K562 (cell line): ENCODE data around the gene PGGHG. TPM values are rescaled to one million over a fixed set of nuclear protein-coding genes. Genes with fewer than 3 reads are reported as not detected.

ENCODE experiments used
- CREM ChIP-seq: IDR thresholded peaks from 2 replicates; pipeline ENCODE4 v1.6.1; 2014; ENCODE audit warnings: antibody characterized with exemption, low read depth
- EP400 ChIP-seq: fragments of 450-650 bp; IDR thresholded peaks from 2 replicates; pipeline ENCODE4 v1.6.1; 2017; ENCODE audit warnings: antibody characterized with exemption, mild to moderate bottlenecking, moderate library complexity
- GATA2 ChIP-seq: sonication (generic); formaldehyde crosslinking; IDR thresholded peaks from 2 replicates; pipeline ENCODE4 v1.4.0; 2020; ENCODE audit warnings: mild to moderate bottlenecking, missing genetic modification reagents
- LCOR ChIP-seq: sonication (generic); formaldehyde crosslinking; IDR thresholded peaks from 2 replicates; pipeline ENCODE4 v1.8.0; 2022; ENCODE audit warnings: mild to moderate bottlenecking, missing genetic modification reagents
- MCM3 ChIP-seq: fragments of 450-650 bp; IDR thresholded peaks from 2 replicates; pipeline ENCODE4 v1.6.1; 2016
- MEIS2 ChIP-seq: fragments of 450-650 bp; IDR thresholded peaks from 2 replicates; pipeline ENCODE4 v1.6.1; 2014; ENCODE audit warnings: mild to moderate bottlenecking; ENCODE audit not compliant: partially characterized antibody
- NFATC3 ChIP-seq: fragments of 450-650 bp; IDR thresholded peaks from 2 replicates; pipeline ENCODE4 v1.6.1; 2017; ENCODE audit warnings: mild to moderate bottlenecking
- POLR3G ChIP-seq: IDR thresholded peaks from 2 replicates; pipeline ENCODE4 v1.6.1; 2011; ENCODE audit not compliant: insufficient read length, insufficient replicate concordance; ENCODE audit errors: extremely low read depth
- RFX1 ChIP-seq: fragments of 450-650 bp; IDR thresholded peaks from 2 replicates; pipeline ENCODE4 v1.6.1; 2016; ENCODE audit warnings: mild to moderate bottlenecking, moderate library complexity
- SMARCE1 ChIP-seq: fragments of 450-650 bp; IDR thresholded peaks from 2 replicates; pipeline ENCODE4 v1.7.1; 2016; ENCODE audit warnings: mild to moderate bottlenecking
- TOE1 ChIP-seq, 2 experiments: fragments of 450-650 bp in 1 of 2; sonication (generic) in 1 of 2; formaldehyde crosslinking in 1 of 2; IDR thresholded peaks; 2 replicates each; pipeline versions ENCODE4 v1.7.1 to v1.8.0; 2016 to 2022; ENCODE audit warnings: borderline replicate concordance in 2 of 2, mild to moderate bottlenecking in 2 of 2, antibody characterized with exemption in 1 of 2, inconsistent platforms in 1 of 2, low read depth in 1 of 2, missing genetic modification reagents in 1 of 2, moderate library complexity in 1 of 2
- ZKSCAN8 ChIP-seq: fragments of 200-800 bp; sonication (Bioruptor generic); IDR thresholded peaks from 2 replicates; pipeline ENCODE4 v1.6.1; 2016; ENCODE audit warnings: missing genetic modification characterization, missing compliant biosample characterization
- ZNF121 ChIP-seq: sonication (generic); formaldehyde crosslinking; conservative IDR thresholded peaks from 2 replicates; pipeline ENCODE4 v1.8.0; 2022; ENCODE audit warnings: missing genetic modification reagents
- ZNF384 ChIP-seq: IDR thresholded peaks from 2 replicates; pipeline ENCODE4 v1.6.1; 2012; ENCODE audit warnings: low read depth, low read length, improper control_type of control experiment
- ZNF696 ChIP-seq: fragments of 250-450 bp; sonication (Bioruptor Pico); conservative IDR thresholded peaks from 2 replicates; pipeline ENCODE4 v1.4.0; 2020; ENCODE audit warnings: mild to moderate bottlenecking, moderate library complexity
- ZSCAN29 ChIP-seq: fragments of 450-650 bp; IDR thresholded peaks from 2 replicates; pipeline ENCODE4 v1.6.1; 2017
- polyA plus RNA-seq, 8 experiments: library from polyadenylated mRNA; depleted of rRNA in 4 of 8; stranded (reverse) in 5 of 8; unstranded in 3 of 8; fragments of >200 nt; fragmentation: Nextera tagmentation in 2 of 8; fragmentation: Illumina TruSeq in 1 of 8; extraction: Ambion mirVana in 2 of 8; extraction: Trizol in 1 of 8; gene quantifications; 2 replicates each; pipeline versions ENCODE4 v1.2.1 to v1.2.3, GENCODE V29; 2011 to 2014; ENCODE audit warnings: inconsistent platforms in 1 of 8, missing spikeins in 1 of 8
- total RNA-seq, 7 experiments: library from RNA; depleted of rRNA in 6 of 7; stranded (reverse); fragments of >200 nt in 6 of 7; fragmentation: Illumina TruSeq in 2 of 7; extraction: Trizol in 2 of 7; gene quantifications; 2 replicates each; pipeline versions ENCODE4 v1.2.1 to v1.2.3, GENCODE V29; 2011 to 2021; ENCODE audit warnings: low replicate concordance in 1 of 7
- TF ChIP-seq, protein P1 (sequence below): fragments of 250-450 bp; sonication (Bioruptor Pico); IDR thresholded peaks from 2 replicates; pipeline ENCODE4 v1.5.0; 2021; ENCODE audit warnings: mild to moderate bottlenecking, moderate library complexity
- TF ChIP-seq, protein P2 (sequence below), 2 experiments: fragments of 450-650 bp; formaldehyde crosslinking in 1 of 2; IDR thresholded peaks; 2 replicates each; pipeline versions ENCODE4 v1.4.0 to v1.6.1; 2014 to 2020; ENCODE audit warnings: mild to moderate bottlenecking in 2 of 2, borderline replicate concordance in 1 of 2, low read depth in 1 of 2

PGGHG gene
- total and polyA plus RNA-seq, 9 of the 15 experiments (the other 6 are each of a cell fraction or from before 2014, with no cell fraction given), result 0.38 to 85.1 (median 18.1) TPM

DNA sequence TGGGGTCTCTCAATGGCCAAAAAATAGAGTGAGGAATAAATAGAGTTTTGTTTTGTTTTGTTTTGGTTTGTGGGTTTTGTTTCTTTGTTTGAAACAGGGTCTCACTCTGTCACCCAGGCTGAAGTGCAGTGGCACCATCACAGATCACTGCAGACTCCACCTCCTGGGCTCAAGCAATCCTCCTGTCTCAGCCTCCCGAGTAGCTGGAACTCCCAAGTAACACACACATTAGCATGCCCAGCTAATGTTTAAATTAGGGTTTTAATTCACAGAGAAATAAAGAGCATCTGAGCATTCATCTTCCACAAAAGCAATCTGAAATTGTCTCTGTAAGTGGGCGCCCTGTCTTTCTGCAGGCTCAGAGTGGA, 40.9 kb downstream of the PGGHG start (continued):
- TF ChIP-seq LCOR (CRISPR knock-in tag) (no peak), POLR3G (no peak), CREM (no peak), GATA2 (CRISPR knock-in tag) (no peak), NFATC3 (0 out of 2 replicates have a peak, but pooled peaks have one; percentile 44), MEIS2 (no peak), EP400 (no peak), ZNF384 (no peak), ZNF696 (no peak), ZSCAN29 (no peak), RFX1 (no peak), TOE1 (IDR thresholded peaks at IDR 0.05; ENCODE audit: borderline replicate concordance) (0 out of 2 replicates have a peak, but pooled peaks have one; percentile 6), TOE1 (CRISPR knock-in tag; IDR thresholded peaks at IDR 0.05; ENCODE audit: borderline replicate concordance, low read depth) (no peak), ZKSCAN8 (CRISPR knock-in tag) (no peak), SMARCE1 (no peak), ZNF121 (no peak), MCM3 (no peak)
- TF ChIP-seq, protein P1, sequence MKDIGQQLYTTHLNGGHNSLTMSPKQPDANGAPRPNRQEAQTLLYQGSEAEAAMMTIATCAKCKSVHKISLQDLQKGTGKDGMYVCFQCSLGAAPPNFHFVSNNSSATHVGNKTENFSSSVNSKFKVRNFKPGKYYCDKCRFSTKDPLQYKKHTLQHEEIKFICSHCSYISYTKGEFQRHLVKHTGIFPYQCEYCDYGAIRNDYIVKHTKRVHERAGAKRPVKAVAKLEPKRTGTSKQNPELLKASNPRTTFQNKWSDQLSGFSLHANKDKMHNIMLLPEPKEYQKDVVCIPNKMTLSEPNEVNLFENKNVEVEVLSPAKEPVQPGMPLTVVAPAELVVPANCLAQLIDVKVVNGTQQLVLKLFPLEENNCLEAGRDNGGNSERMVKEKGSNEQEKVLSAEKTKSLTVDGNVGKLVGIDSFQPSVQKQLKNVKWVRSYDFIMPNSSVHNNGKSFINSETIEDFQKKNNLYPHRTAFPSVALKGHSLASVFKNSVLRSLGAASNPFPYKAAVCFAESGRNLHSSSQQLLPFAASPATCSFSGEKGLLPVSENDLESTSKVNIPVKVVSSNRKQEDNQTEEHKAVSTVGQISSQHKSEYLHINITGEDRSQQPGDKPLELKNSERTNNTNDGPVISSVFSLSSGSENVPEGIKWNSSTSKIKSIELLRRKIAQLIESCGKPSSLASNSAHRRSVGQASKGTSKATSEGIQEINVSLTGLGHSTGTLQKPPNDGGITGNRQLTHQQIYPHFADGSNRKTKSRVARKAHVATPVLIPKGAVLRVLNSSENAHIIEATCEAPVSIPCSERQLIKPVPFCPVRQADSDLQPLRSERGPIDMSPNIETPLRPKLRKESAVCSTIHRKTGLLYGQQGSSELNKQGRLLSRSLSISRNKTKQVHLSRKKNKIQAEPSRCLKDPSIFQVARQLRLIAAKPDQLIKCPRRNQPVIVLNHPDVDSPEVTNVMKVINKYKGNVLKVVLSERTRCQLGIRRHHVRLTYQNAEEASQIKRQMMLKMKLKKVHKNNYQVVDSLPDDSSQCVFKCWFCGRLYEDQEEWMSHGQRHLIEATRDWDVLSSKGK (CRISPR knock-in tag), result no peak
- TF ChIP-seq, protein P2, sequence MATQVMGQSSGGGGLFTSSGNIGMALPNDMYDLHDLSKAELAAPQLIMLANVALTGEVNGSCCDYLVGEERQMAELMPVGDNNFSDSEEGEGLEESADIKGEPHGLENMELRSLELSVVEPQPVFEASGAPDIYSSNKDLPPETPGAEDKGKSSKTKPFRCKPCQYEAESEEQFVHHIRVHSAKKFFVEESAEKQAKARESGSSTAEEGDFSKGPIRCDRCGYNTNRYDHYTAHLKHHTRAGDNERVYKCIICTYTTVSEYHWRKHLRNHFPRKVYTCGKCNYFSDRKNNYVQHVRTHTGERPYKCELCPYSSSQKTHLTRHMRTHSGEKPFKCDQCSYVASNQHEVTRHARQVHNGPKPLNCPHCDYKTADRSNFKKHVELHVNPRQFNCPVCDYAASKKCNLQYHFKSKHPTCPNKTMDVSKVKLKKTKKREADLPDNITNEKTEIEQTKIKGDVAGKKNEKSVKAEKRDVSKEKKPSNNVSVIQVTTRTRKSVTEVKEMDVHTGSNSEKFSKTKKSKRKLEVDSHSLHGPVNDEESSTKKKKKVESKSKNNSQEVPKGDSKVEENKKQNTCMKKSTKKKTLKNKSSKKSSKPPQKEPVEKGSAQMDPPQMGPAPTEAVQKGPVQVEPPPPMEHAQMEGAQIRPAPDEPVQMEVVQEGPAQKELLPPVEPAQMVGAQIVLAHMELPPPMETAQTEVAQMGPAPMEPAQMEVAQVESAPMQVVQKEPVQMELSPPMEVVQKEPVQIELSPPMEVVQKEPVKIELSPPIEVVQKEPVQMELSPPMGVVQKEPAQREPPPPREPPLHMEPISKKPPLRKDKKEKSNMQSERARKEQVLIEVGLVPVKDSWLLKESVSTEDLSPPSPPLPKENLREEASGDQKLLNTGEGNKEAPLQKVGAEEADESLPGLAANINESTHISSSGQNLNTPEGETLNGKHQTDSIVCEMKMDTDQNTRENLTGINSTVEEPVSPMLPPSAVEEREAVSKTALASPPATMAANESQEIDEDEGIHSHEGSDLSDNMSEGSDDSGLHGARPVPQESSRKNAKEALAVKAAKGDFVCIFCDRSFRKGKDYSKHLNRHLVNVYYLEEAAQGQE (IDR thresholded peaks at IDR 0.05; ENCODE audit: borderline replicate concordance), result no peak
- TF ChIP-seq, protein P2 (CRISPR knock-in tag; IDR thresholded peaks at IDR 0.05; ENCODE audit: low read depth), result no peak
